ENCODE results near the gene B3GAT2.

Gene B3GAT2

GRCh38 chr6:70985156-70985555 lies 28.3 kb upstream of the B3GAT2 start:
- no peak for DNase-seq (ENCODE audit: extremely low spot score)
- CTCF ChIA-PET = no interaction called here
- TF ChIP-seq CTCF (IDR thresholded peaks at IDR 0.05; ENCODE audit: control extremely low read depth, extremely low read depth, low read depth, missing control alignments) = no peak

GRCh38 chr6:70982747-70983146 lies 25.9 kb upstream of the B3GAT2 start:
- CTCF ChIA-PET = no interaction called here
- no peak for TF ChIP-seq CTCF (IDR thresholded peaks at IDR 0.05; ENCODE audit: control extremely low read depth, extremely low read depth, low read depth, missing control alignments)
- POLR2A ChIA-PET = no interaction called here
- no peak for DNase-seq (ENCODE audit: extremely low spot score)

More at GRCh38 chr6:70985156-70985555, 28.3 kb upstream of the B3GAT2 start:
- POLR2A ChIA-PET = no interaction called here

- TF ChIP-seq CTCF (IDR thresholded peaks at IDR 0.05; ENCODE audit: control extremely low read depth, extremely low read depth, low read depth, missing control alignments) = no peak
- CTCF ChIA-PET = interaction anchor here (1.0 kb wide), 1 partner anchor 25 kb away, joined by 3 read pairs; no protein-coding TSS in a partner anchor
- DNase-seq (ENCODE audit: extremely low spot score) = no peak
- POLR2A ChIA-PET = no interaction called here
These were observed 23.9 kb upstream of the B3GAT2 start for GRCh38 chr6:70980727-70981126.

- CTCF ChIA-PET = no interaction called here
- TF ChIP-seq CTCF (IDR thresholded peaks at IDR 0.05; ENCODE audit: control extremely low read depth, extremely low read depth, low read depth, missing control alignments) = no peak
- DNase-seq (ENCODE audit: extremely low spot score) = no peak
- POLR2A ChIA-PET = no interaction called here
These were observed 16.7 kb upstream of the B3GAT2 start for GRCh38 chr6:70973604-70974003.

- no peak for DNase-seq (ENCODE audit: extremely low spot score)
- ChIA-PET POLR2A (no interaction called here), CTCF (interaction anchor here (1.5 kb wide), 1 partner anchor 9 kb away, joined by 3 read pairs; no protein-coding TSS in a partner anchor)
- TF ChIP-seq CTCF (IDR thresholded peaks at IDR 0.05; ENCODE audit: control extremely low read depth, extremely low read depth, low read depth, missing control alignments) = no peak
These were observed 10.2 kb upstream of the B3GAT2 start for GRCh38 chr6:70967049-70967448.

- POLR2A ChIA-PET = no interaction called here
These were observed 391 bp upstream of the B3GAT2 start for GRCh38 chr6:70957284-70957617.

More at GRCh38 chr6:70957284-70957617, 391 bp upstream of the B3GAT2 start:
- CTCF ChIA-PET = interaction anchor here (1.2 to 3.8 kb wide), 5 partner anchors 54 to 736 kb away, joined by 3 to 56 read pairs (median 13); no protein-coding TSS in a partner anchor
- no peak for TF ChIP-seq CTCF (IDR thresholded peaks at IDR 0.05; ENCODE audit: control extremely low read depth, extremely low read depth, low read depth, missing control alignments)
- no peak for DNase-seq (ENCODE audit: extremely low spot score)
